ENCODE data around the gene DKC1. TPM values are rescaled to one million over a fixed set of nuclear protein-coding genes. Genes with fewer than 3 reads are reported as not detected.
"Not testable (repeated sequence)": the region's sequence is repeated elsewhere in the genome, so short reads cannot be mapped to it uniquely, and the experiment has no call there.

The DKC1 gene
- total RNA-seq, 1 experiment from 2014 or later = 115 TPM

GRCh38 chrX:154815274-154815818 lies 52.7 kb downstream of the DKC1 start:
- H3K9ac ChIP-seq (ENCODE audit: low read length) = no peak overlapping the region
- no peak overlapping the region for H2AFZ ChIP-seq (ENCODE audit: low read length)
- no peaks in the 10 kb centered on the region for H3F3A ChIP-seq (ENCODE audit: low read length, unreplicated experiment)
- H3K79me2 ChIP-seq (ENCODE audit: low read length) = no peaks in the 10 kb centered on the region
- CTCF ChIA-PET = no interaction called here
- no peak overlapping the region for H3K4me2 ChIP-seq (ENCODE audit: low read length)
- no peak overlapping the region for H3K4me3 ChIP-seq (ENCODE audit: low read length)
- intact Hi-C loops (cut with micrococcal nuclease) = no loop called here
- no peak for ATAC-seq
- H4K20me1 ChIP-seq (ENCODE audit: low read length) = no peaks in the 10 kb centered on the region
- no peak overlapping the region for H3K27ac ChIP-seq (ENCODE audit: low read length)
- no peaks in the 10 kb centered on the region for H3K4me1 ChIP-seq (ENCODE audit: insufficient read depth, low read length)
- POLR2A ChIA-PET (ENCODE audit: unreplicated experiment) = no interaction called here
- BruUV-seq (replicated peaks) = no TSS peak
- no peak for TF ChIP-seq EZH2 (IDR thresholded peaks at IDR 0.05; ENCODE audit: low read length, unreplicated experiment)
- no peak for TF ChIP-seq EZH2phosphoT487 (IDR thresholded peaks at IDR 0.05; ENCODE audit: borderline replicate concordance, low read length)
- no peak for TF ChIP-seq CTCF (conservative IDR thresholded peaks at IDR 0.05; ENCODE audit: low read depth, low read length)
- no peaks in the 10 kb centered on the region for H3K9me3 ChIP-seq (ENCODE audit: low read length)
- H3K9me2 ChIP-seq (replicated peaks; ENCODE audit: low read length) = no peaks in the 10 kb centered on the region
- H3K36me3 ChIP-seq (ENCODE audit: low read depth, low read length) = no peaks in the 10 kb centered on the region
- no peaks in the 10 kb centered on the region for H3K27me3 ChIP-seq (ENCODE audit: low read length)
- no peak for DNase-seq

GRCh38 chrX:154816326-154816898 lies 53.7 kb downstream of the DKC1 start:
- H3K4me2 ChIP-seq (ENCODE audit: low read length); H3K27me3 ChIP-seq (ENCODE audit: low read length); H3K79me2 ChIP-seq (ENCODE audit: low read length); H3K27ac ChIP-seq (ENCODE audit: low read length); H3K9me2 ChIP-seq (replicated peaks; ENCODE audit: low read length); H2AFZ ChIP-seq (ENCODE audit: low read length); H3K9me3 ChIP-seq (ENCODE audit: low read length); H3K4me1 ChIP-seq (ENCODE audit: insufficient read depth, low read length); H3K36me3 ChIP-seq (ENCODE audit: low read depth, low read length); H3K9ac ChIP-seq (ENCODE audit: low read length); intact Hi-C loops (cut with micrococcal nuclease); CTCF ChIA-PET; DNase-seq; POLR2A ChIA-PET (ENCODE audit: unreplicated experiment); H4K20me1 ChIP-seq (ENCODE audit: low read length); BruUV-seq (replicated peaks); ATAC-seq; H3K4me3 ChIP-seq (ENCODE audit: low read length); H3F3A ChIP-seq (ENCODE audit: low read length, unreplicated experiment): not testable (repeated sequence)

- H3K4me3 ChIP-seq (ENCODE audit: low read length); H3K4me2 ChIP-seq (ENCODE audit: low read length); H3K79me2 ChIP-seq (ENCODE audit: low read length); H3K27me3 ChIP-seq (ENCODE audit: low read length); H3K9me3 ChIP-seq (ENCODE audit: low read length); H3K9me2 ChIP-seq (replicated peaks; ENCODE audit: low read length); H4K20me1 ChIP-seq (ENCODE audit: low read length); POLR2A ChIA-PET (ENCODE audit: unreplicated experiment); H3K4me1 ChIP-seq (ENCODE audit: insufficient read depth, low read length); ATAC-seq; H2AFZ ChIP-seq (ENCODE audit: low read length); DNase-seq; CTCF ChIA-PET; H3K9ac ChIP-seq (ENCODE audit: low read length); H3F3A ChIP-seq (ENCODE audit: low read length, unreplicated experiment); H3K36me3 ChIP-seq (ENCODE audit: low read depth, low read length); H3K27ac ChIP-seq (ENCODE audit: low read length); intact Hi-C loops (cut with micrococcal nuclease); BruUV-seq (replicated peaks): not testable (repeated sequence)
Observed at GRCh38 chrX:154817048-154817618, 54.5 kb downstream of the DKC1 start.
